ENCODE data around the gene ISCA2.

DNA sequence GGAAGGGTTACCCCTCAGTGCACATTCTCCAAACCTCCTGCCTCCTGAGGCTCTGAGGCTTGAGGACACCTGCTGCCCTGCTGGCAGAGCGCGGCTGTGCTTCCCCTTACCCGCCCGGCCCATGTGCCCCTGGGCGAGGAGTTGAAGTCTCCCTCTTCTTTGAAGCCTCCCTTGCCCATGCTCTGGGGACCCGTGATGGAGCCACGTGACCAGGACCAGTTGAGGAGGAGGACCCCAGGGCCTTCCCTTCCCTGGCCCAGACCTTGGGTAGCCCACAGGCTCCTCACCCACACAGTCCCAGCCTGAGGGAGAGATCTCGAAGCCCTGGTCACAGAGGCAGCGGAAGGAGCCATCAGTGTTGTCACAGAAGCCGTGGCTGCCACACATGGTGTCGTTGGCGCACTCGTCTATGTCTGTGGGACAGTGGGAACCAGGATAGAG, 12.9 kb downstream of the ISCA2 start:
- no peak for TF ChIP-seq TEAD1 (CRISPR knock-in tag; IDR thresholded peaks at IDR 0.05)
- no peak for TF ChIP-seq ETV6 (IDR thresholded peaks at IDR 0.05; ENCODE audit: borderline replicate concordance in 1 of 2, low read depth in 2 of 2, low read length in 1 of 2)
- TF ChIP-seq ETV6 (CRISPR knock-in tag; IDR thresholded peaks at IDR 0.05; ENCODE audit: borderline replicate concordance), result no peak
- TF ChIP-seq, protein P1, sequence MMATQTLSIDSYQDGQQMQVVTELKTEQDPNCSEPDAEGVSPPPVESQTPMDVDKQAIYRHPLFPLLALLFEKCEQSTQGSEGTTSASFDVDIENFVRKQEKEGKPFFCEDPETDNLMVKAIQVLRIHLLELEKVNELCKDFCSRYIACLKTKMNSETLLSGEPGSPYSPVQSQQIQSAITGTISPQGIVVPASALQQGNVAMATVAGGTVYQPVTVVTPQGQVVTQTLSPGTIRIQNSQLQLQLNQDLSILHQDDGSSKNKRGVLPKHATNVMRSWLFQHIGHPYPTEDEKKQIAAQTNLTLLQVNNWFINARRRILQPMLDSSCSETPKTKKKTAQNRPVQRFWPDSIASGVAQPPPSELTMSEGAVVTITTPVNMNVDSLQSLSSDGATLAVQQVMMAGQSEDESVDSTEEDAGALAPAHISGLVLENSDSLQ (IDR thresholded peaks at IDR 0.05), result no peak
- no peak for TF ChIP-seq TEAD4 (IDR thresholded peaks at IDR 0.05; ENCODE audit: low read length)
- no peak for TF ChIP-seq TEAD4 (CRISPR knock-in tag; IDR thresholded peaks at IDR 0.05; ENCODE audit: borderline replicate concordance)
- TF ChIP-seq POLR2A (conservative IDR thresholded peaks at IDR 0.05), result no peak
- TF ChIP-seq ZNF780A (CRISPR knock-in tag; IDR thresholded peaks at IDR 0.05), result no peak
- no peak for TF ChIP-seq CTCF (IDR thresholded peaks at IDR 0.05 in 2 of 3, conservative IDR thresholded peaks at IDR 0.05 in 1 of 3; ENCODE audit: insufficient read depth in 2 of 3, low read depth in 1 of 3, low read length in 3 of 3)

All from K562 (cell line).